Measurements from ENCODE around the gene AP1S3.

Gene AP1S3

GRCh38 chr2:223758131-223758840 is 79.1 kb downstream of the AP1S3 start:
- no peak for DNase-seq

- DNase-seq = no peak
Measured at GRCh38 chr2:223753940-223754339, 83.4 kb downstream of the AP1S3 start.

- no peak for DNase-seq
Measured at GRCh38 chr2:223751012-223751411, 86.4 kb downstream of the AP1S3 start.

GRCh38 chr2:223747392-223748042 is 89.9 kb downstream of the AP1S3 start:
- DNase-seq = no peak

- no peak for DNase-seq
Measured at GRCh38 chr2:223746611-223747010, 90.8 kb downstream of the AP1S3 start.

- no peak for DNase-seq
Measured at GRCh38 chr2:223744580-223744979, 92.8 kb downstream of the AP1S3 start.

GRCh38 chr2:223740679-223741078 is 96.7 kb downstream of the AP1S3 start:
- DNase-seq = no peak

- DNase-seq = no peak
Measured at GRCh38 chr2:223737207-223737606, 100.2 kb downstream of the AP1S3 start.

GRCh38 chr2:223736488-223736887 is 100.9 kb downstream of the AP1S3 start:
- no peak for DNase-seq

GRCh38 chr2:223735659-223736244 is 101.6 kb downstream of the AP1S3 start:
- no peak for DNase-seq

GRCh38 chr2:223735035-223735640 is 102.2 kb downstream of the AP1S3 start:
- DNase-seq = no peak

- DNase-seq = no peak
Measured at GRCh38 chr2:223734346-223734745, 103.0 kb downstream of the AP1S3 start.

GRCh38 chr2:223732346-223732745 is 105.0 kb downstream of the AP1S3 start:
- no peak for DNase-seq

GRCh38 chr2:223731503-223731902 is 105.9 kb downstream of the AP1S3 start:
- DNase-seq = no peak

GRCh38 chr2:223729781-223730180 is 107.6 kb downstream of the AP1S3 start:
- no peak for DNase-seq

- peak; percentile 16 for DNase-seq
Measured at GRCh38 chr2:223727562-223727961, 109.8 kb downstream of the AP1S3 start.

- DNase-seq = no peak
Measured at GRCh38 chr2:223725986-223726970, 111.1 kb downstream of the AP1S3 start.

- no peak for DNase-seq
Measured at GRCh38 chr2:223725494-223725893, 111.9 kb downstream of the AP1S3 start.

GRCh38 chr2:223724861-223725260 is 112.5 kb downstream of the AP1S3 start:
- DNase-seq = no peak

GRCh38 chr2:223723954-223724411 is 113.4 kb downstream of the AP1S3 start:
- DNase-seq = no peak

- no peak for DNase-seq
Measured at GRCh38 chr2:223722226-223722625, 115.2 kb downstream of the AP1S3 start.

GRCh38 chr2:223721746-223722145 is 115.6 kb downstream of the AP1S3 start:
- no peak for DNase-seq
